Calu3 (cell line): ENCODE measurements around the gene S100A14. TPM values are rescaled to one million over a fixed set of nuclear protein-coding genes. Genes with fewer than 3 reads are reported as not detected.

ENCODE experiments used
- BruUV-seq: library from RNA; stranded (reverse); fragments of 400-500 nt; replicated peaks from 2 replicates; lab custom pipeline; 2021; lab: Mats Ljungman, UMichigan
- CTCF ChIA-PET: fragments of 300-600 bp; sonication (Branson Sonifier 250); formaldehyde crosslinking; loops from one replicate; lab custom pipeline; 2022; ENCODE audit warnings: antibody characterized with exemption; lab: Charles Lee
- DNase-seq: peaks from one replicate; pipeline ENCODE4 v3.0.0; 2022
- H3K27ac Mint-ChIP-seq: one replicate; pipeline ENCODE4 v1.8.0; 2022; ENCODE audit warnings: mixed read lengths; ENCODE audit not compliant: unreplicated experiment
- H3K27me3 Mint-ChIP-seq: one replicate; pipeline ENCODE4 v1.8.0; 2022; ENCODE audit warnings: mixed read lengths; ENCODE audit not compliant: unreplicated experiment
- H3K36me3 Mint-ChIP-seq: one replicate; pipeline ENCODE4 v1.8.0; 2022; ENCODE audit warnings: mild to moderate bottlenecking, moderate library complexity, mixed read lengths; ENCODE audit not compliant: insufficient read depth, unreplicated experiment
- H3K4me1 Mint-ChIP-seq: one replicate; pipeline ENCODE4 v1.8.0; 2022; ENCODE audit warnings: mild to moderate bottlenecking, low read depth, mixed read lengths; ENCODE audit not compliant: unreplicated experiment
- H3K4me3 Mint-ChIP-seq: one replicate; pipeline ENCODE4 v1.8.0; 2022; ENCODE audit warnings: mild to moderate bottlenecking, low read depth, moderate library complexity, mixed read lengths; ENCODE audit not compliant: unreplicated experiment
- H3K9me3 Mint-ChIP-seq: one replicate; pipeline ENCODE4 v1.8.0; 2022; ENCODE audit warnings: low read depth, mixed read lengths; ENCODE audit not compliant: unreplicated experiment
- CTCF ChIP-seq: fragments of 200-600 bp; IDR thresholded peaks from one replicate; pipeline ENCODE4 v1.8.0; 2022; ENCODE audit warnings: antibody characterized with exemption; ENCODE audit not compliant: unreplicated experiment
- intact Hi-C: fragments of 100-400 bp; cut with micrococcal nuclease; formaldehyde crosslinking; loops from one replicate; pipeline ENCODE4 v1.10.0; 2022; ENCODE audit not compliant: unreplicated experiment
- total RNA-seq: library from RNA; stranded (reverse); gene quantifications from 2 replicates; pipeline ENCODE4 v1.2.3, GENCODE V29; 2022

Gene S100A14
- total RNA-seq, 1 experiment from 2014 or later, result 74.6 TPM

- Mint-ChIP-seq H3K4me3 (peak overlapping the region; percentile 96), H3K27ac (no peak overlapping the region), H3K36me3 (peaks cover 56% of the 10 kb centered on the region), H3K4me1 (peaks cover 8% of the 10 kb centered on the region), H3K9me3 (no peaks in the 10 kb centered on the region), H3K27me3 (no peaks in the 10 kb centered on the region)
- DNase-seq, result no peak
- intact Hi-C loops, result no loop called here
- CTCF ChIA-PET, result interaction anchor here (0.5 to 1.0 kb wide), 6 partner anchors 21 to 1722 kb away, joined by 3 to 5 read pairs (median 4); partner anchors contain the start of genes S100A13 and S100A16
- TF ChIP-seq CTCF, result no peak
- no TSS peak for BruUV-seq
Observed at GRCh38 chr1:153659656-153660055, 43.5 kb upstream of the S100A14 start.

- TF ChIP-seq CTCF, result no peak
- BruUV-seq, result TSS peak; percentile 73
- peaks cover 8% of the 10 kb centered on the region for H3K4me1 Mint-ChIP-seq
Observed at GRCh38 chr1:153659175-153659534, 43.0 kb upstream of the S100A14 start.

GRCh38 chr1:153658400-153659174 lies 42.5 kb upstream of the S100A14 start, which contains the start of gene SNAPIN:
TSS of gene SNAPIN (plus strand) at chr1:153658703. CDS start at chr1:153658744, 41 bp downstream.
- Mint-ChIP-seq H3K4me3 (peak within 1 kb of the TSS; percentile 96), H3K4me1 (peaks cover 8% of the 10 kb centered on the region), H3K9me3 (no peaks in the 10 kb centered on the region), H3K36me3 (peaks cover 45% of the 10 kb centered on the region), H3K27ac (peak within 1 kb of the TSS; percentile 76), H3K27me3 (no peaks in the 10 kb centered on the region)
- BruUV-seq, result no TSS peak
- peak; percentile 11 for TF ChIP-seq CTCF
- intact Hi-C loops, result loop anchor here (1.0 kb wide), 1 partner anchor 86 kb away; no protein-coding TSS in a partner anchor
- peak; percentile 97 for DNase-seq
- CTCF ChIA-PET, result interaction anchor here (0.7 to 1.0 kb wide), 2 partner anchors 31 to 118 kb away, joined by 4 to 5 read pairs; partner anchors contain the start of gene S100A13

More at GRCh38 chr1:153659175-153659534, 43.0 kb upstream of the S100A14 start:
- Mint-ChIP-seq H3K27me3 (no peaks in the 10 kb centered on the region), H3K36me3 (peaks cover 51% of the 10 kb centered on the region), H3K27ac (peak overlapping the region; percentile 76), H3K4me3 (peak overlapping the region; percentile 96), H3K9me3 (no peaks in the 10 kb centered on the region)
- no peak for DNase-seq
- CTCF ChIA-PET, result interaction anchor here (0.5 to 1.0 kb wide), 5 partner anchors 21 to 119 kb away, joined by 3 to 5 read pairs (median 4); partner anchors contain the start of genes S100A13 and S100A16
- intact Hi-C loops, result no loop called here

- intact Hi-C loops, result no loop called here
- CTCF ChIA-PET, result interaction anchor here (0.7 kb wide), 1 partner anchor 11 kb away, joined by 5 read pairs; no protein-coding TSS in a partner anchor
- Mint-ChIP-seq H3K36me3 (peaks cover 13% of the 10 kb centered on the region), H3K27ac (no peak overlapping the region), H3K27me3 (no peaks in the 10 kb centered on the region), H3K4me1 (peaks cover 15% of the 10 kb centered on the region), H3K4me3 (no peak overlapping the region), H3K9me3 (no peaks in the 10 kb centered on the region)
- TF ChIP-seq CTCF, result no peak
- no peak for DNase-seq
- BruUV-seq, result no TSS peak
Observed at GRCh38 chr1:153655333-153655732, 39.2 kb upstream of the S100A14 start.
